VCaP (cell line): ENCODE results near the gene IQSEC3.
"Not testable (repeated sequence)": the region's sequence is repeated elsewhere in the genome, so short reads cannot be mapped to it uniquely, and the experiment has no call there.

Experiments used
- H3K27ac ChIP-seq: fragments of 450-650 bp; 2 replicates; pipeline ENCODE4 v1.5.1; 2017
- TF ChIP-seq, protein P1 (sequence below): fragments of 450-650 bp; conservative IDR thresholded peaks from 2 replicates; pipeline ENCODE4 v1.5.1; 2017; ENCODE audit warnings: mild to moderate bottlenecking, moderate library complexity

Gene IQSEC3

DNA sequence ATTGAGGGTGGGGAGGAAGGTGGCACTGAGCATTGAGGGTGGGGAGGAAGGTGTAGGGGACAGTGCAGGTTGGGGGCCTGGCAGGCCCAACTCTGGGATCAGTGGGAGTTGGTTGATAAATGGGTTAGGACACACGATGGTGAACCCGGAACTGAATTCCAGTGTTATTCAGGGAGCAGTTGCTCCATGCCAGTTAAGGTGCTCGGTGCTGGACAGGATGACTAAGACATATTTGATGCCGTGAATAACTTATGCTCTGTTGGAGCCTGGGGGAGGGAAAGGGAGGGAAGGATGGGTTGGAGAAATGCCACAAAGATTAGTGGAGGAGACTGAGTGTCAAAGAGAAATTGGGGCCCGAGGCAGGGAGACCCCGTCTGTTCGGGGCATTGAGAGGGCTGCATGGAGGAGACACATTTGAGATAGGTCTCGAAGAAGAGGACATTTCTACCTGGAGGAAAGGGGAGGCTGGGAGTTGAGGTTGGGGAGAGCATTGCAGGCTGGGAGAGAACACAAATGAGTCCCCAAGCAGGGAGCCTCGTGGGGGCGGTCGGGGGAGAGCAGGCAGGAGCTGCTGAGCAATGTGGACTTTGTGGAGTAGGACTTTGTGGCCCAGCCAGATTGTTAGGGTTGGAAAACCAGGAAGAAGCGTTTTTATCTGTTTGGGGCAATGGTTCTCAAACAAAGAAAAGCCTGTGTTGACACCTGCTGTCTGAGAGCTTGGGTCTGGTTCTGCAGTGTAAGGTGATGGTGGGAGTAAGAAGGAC is 65.3 kb downstream of the IQSEC3 start:
- TF ChIP-seq, protein P1, sequence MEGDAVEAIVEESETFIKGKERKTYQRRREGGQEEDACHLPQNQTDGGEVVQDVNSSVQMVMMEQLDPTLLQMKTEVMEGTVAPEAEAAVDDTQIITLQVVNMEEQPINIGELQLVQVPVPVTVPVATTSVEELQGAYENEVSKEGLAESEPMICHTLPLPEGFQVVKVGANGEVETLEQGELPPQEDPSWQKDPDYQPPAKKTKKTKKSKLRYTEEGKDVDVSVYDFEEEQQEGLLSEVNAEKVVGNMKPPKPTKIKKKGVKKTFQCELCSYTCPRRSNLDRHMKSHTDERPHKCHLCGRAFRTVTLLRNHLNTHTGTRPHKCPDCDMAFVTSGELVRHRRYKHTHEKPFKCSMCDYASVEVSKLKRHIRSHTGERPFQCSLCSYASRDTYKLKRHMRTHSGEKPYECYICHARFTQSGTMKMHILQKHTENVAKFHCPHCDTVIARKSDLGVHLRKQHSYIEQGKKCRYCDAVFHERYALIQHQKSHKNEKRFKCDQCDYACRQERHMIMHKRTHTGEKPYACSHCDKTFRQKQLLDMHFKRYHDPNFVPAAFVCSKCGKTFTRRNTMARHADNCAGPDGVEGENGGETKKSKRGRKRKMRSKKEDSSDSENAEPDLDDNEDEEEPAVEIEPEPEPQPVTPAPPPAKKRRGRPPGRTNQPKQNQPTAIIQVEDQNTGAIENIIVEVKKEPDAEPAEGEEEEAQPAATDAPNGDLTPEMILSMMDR: no peak
- H3K27ac ChIP-seq: no peak overlapping the region

GRCh38 chr12:133616-134232 is 67.2 kb downstream of the IQSEC3 start:
- H3K27ac ChIP-seq: not testable (repeated sequence)

DNA sequence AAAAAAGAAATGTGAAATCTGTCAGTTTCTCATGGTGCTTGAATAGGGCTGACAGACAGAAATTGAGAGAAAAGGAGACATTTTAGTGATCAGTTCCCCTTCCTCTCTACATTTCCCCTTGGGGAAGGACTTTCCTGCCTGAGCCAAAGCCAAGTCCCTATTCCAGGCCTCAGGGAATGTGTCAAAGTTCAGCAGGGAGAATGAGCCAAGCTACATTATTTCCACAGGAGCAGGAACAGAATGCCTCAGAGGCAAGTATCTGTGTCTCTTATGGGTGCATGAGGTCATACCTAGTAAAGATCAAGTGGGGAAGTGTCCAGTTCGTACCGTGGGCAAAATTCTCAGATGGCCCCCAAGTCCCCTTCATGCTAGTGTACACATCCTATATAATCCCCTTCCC is 68.6 kb downstream of the IQSEC3 start:
- no peak overlapping the region for H3K27ac ChIP-seq
- TF ChIP-seq, protein P1: no peak

GRCh38 chr12:138171-138897 is 71.8 kb downstream of the IQSEC3 start:
- TF ChIP-seq, protein P1: no peak

DNA sequence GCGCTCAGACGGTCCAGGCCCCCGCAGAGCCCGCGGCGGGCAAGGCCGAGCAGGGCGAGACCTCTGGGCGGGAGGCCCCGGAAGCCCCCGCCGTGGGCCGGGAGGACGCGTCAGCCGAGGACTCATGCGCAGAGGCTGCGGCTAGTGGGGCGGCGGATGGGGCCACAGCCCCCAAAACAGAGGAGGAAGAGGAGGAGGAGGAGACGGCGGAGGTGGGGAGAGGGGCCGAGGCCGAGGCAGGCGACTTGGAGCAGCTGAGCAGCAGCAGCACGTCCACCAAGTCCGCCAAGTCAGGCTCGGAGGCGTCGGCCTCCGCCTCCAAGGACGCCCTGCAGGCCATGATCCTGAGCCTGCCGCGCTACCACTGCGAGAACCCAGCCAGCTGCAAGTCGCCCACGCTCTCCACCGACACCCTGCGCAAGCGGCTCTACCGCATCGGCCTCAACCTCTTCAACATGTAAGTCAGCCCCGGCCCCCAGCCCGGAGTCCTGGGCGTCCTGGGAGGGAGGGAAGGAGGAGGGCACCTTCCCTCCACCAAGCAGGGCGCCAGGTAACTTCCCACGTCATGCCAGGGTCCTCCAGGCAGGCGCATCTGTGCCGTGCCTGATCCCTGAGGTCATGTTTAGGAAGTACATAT is 72.4 kb downstream of the IQSEC3 start:
- TF ChIP-seq, protein P1: no peak
- no peak overlapping the region for H3K27ac ChIP-seq

More at GRCh38 chr12:138171-138897, 71.8 kb downstream of the IQSEC3 start:
- no peak overlapping the region for H3K27ac ChIP-seq

DNA sequence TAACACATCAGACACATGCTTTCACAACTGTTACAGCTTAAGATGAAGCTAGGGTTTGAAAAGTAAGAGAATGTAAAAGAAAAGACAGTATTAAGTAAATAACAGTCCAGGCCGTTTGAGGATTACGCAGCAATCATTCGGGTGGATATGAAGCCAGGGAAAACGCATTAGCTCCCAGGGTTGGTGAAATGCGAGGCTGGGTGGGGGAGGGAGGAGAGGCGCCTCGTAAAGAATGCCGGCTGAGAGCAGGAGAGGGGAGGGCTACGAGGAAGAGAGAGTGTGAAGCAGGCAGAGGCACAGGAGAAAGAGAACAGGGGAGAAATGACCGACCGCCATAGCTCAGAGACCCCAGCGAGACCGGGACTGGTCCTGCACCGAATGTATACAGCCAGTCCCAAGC is 73.0 kb downstream of the IQSEC3 start:
- TF ChIP-seq, protein P1: no peak
- H3K27ac ChIP-seq: no peak overlapping the region

DNA sequence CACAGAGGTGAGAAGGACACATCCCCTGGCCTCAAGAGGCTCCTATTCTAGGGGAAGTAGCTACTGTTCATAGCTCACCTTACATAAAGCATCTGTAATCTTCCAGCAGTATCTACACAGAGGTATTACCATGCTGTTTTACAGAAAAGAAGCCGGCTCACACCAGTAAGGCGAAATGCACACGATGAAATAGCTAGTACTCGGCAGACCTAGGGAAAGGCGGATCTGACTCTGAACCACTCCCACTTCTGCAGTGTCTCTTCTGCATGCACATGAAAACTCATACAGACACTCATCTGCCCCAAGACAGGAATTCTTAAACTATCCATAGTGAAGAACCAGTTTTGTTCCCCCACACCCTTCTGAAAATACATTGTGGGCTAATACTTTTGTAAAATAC is 73.6 kb downstream of the IQSEC3 start:
- TF ChIP-seq, protein P1: no peak
- no peak overlapping the region for H3K27ac ChIP-seq
